SIG-M5 (cell line): ENCODE results near the gene ABCC11.

Experiments
- DNase-seq: peaks from one replicate; lab custom pipeline; 2025; lab: John Stamatoyannopoulos, UW

The ABCC11 gene

GRCh38 chr16:48129926-48130325 lies 117.4 kb downstream of the ABCC11 start:
- no peak for DNase-seq

- DNase-seq, result no peak
Measured at GRCh38 chr16:48128769-48129168, 118.6 kb downstream of the ABCC11 start.

GRCh38 chr16:48126801-48127644 lies 120.3 kb downstream of the ABCC11 start:
- no peak for DNase-seq

- DNase-seq, result no peak
Measured at GRCh38 chr16:48125888-48126287, 121.5 kb downstream of the ABCC11 start.

- no peak for DNase-seq
Measured at GRCh38 chr16:48124266-48124665, 123.1 kb downstream of the ABCC11 start.

GRCh38 chr16:48123104-48123788 lies 124.1 kb downstream of the ABCC11 start:
- no peak for DNase-seq

- no peak for DNase-seq
Measured at GRCh38 chr16:48121276-48121675, 126.1 kb downstream of the ABCC11 start.

GRCh38 chr16:48118841-48119240 lies 128.5 kb downstream of the ABCC11 start:
- no peak for DNase-seq

GRCh38 chr16:48117217-48118105 lies 129.9 kb downstream of the ABCC11 start:
- DNase-seq, result no peak
